ENCODE measurements around the gene PTPRR.

DNA sequence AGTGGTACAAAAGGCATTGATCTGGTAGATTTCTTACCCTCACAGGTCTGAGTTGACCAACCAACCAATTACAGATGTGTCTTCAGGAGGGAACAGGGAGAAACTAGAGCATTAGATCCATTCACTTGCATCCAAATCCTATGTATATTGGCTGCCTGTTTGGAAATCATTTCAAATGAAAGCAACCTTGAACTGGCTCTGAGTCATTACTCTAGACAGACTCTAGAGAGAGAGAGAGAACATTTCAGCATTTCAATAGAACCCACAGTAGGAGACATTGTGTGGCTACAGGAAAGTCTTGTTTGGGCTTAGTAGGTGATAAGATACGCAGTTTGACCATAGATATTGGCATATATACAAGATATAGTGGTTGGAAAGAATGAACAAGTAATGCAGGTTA lies 114.5 kb downstream of the PTPRR start:
- no peak for TF ChIP-seq CTCF (IDR thresholded peaks at IDR 0.05)
- no peak for TF ChIP-seq POLR2A (IDR thresholded peaks at IDR 0.05)

Data from ovary (tissue), 3 donors.